Omental fat pad (tissue), 4 donors: ENCODE results near the gene MVB12B. TPM values are rescaled to one million over a fixed set of nuclear protein-coding genes. Genes with fewer than 3 reads are reported as not detected.
"Not testable (repeated sequence)": the region's sequence is repeated elsewhere in the genome, so short reads cannot be mapped to it uniquely, and the experiment has no call there.

Experiments
- ATAC-seq: fragments of 150-250 bp; one replicate; pipeline ENCODE4 v1.9.1; 2016; ENCODE audit warnings: mild to moderate bottlenecking, moderate library complexity; ENCODE audit not compliant: low FRiP score
- DNase-seq: peaks from one replicate; pipeline ENCODE4 v3.0.0-alpha.2; 2019; ENCODE audit warnings: low spot score
- CTCF ChIP-seq, 3 donors: fragments of 450-650 bp; IDR thresholded peaks; one replicate each; pipeline ENCODE4 v1.5.1; 2016 to 2017; ENCODE audit warnings: antibody characterized with exemption in 3 of 3, mild to moderate bottlenecking in 3 of 3, moderate library complexity in 2 of 3
- total RNA-seq, 4 donors: library from RNA; depleted of rRNA; stranded (reverse); fragments of >200 nt; gene quantifications; one replicate each; pipeline ENCODE4 v1.1.0, GENCODE V29; 2016

MVB12B gene
- total RNA-seq, 4 donors from 2014 or later = 5.5 to 21.4 (median 11.6) TPM

DNA sequence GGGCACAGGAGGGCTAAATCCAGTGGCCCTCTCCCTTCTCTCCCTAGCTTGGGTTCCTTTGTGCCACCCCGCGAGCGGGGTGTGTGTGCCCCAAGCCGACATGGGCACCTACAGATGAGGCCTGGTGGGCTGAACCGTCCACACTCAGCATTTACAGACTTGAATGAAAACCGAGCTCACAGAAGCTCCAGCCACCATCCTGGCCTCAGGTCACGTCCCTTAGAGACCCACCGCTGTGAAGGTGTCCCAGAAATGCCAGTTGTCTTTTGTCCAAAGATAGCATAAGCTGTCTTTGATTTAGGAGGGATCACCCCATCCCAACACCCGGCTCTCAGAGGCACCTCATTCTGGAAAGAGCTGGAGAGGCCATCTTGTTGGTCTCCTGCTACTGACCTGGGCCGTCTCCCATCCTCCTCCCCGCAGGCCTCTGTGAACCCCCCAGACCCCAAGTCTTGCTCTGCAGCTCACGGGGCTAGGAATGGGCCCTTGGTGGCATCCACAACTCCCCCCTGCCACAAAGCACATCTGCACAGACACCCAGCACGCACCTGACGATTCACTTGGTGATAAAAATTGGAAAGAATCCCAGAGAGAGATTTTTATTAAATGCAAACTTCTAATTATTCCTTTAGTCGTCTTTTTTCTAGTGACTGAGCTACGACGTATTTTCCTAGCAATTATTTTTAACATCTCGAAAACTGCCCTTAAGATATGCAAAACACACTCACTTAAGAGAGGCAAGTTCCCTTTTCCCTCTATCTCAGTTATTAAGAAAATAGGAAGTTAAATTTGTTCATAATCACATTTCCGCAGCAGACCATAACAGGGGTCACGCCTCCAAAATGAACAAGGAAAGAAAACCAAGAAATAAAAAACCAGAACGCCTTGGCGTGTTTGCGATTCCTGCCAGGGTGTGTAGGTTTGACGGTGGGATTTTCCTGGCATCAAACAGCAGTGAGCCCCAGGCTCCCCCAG is 206.6 kb downstream of the MVB12B start:
- TF ChIP-seq CTCF (IDR thresholded peaks at IDR 0.05) = no peak
- DNase-seq (no peak), ATAC-seq (no peak)

DNA sequence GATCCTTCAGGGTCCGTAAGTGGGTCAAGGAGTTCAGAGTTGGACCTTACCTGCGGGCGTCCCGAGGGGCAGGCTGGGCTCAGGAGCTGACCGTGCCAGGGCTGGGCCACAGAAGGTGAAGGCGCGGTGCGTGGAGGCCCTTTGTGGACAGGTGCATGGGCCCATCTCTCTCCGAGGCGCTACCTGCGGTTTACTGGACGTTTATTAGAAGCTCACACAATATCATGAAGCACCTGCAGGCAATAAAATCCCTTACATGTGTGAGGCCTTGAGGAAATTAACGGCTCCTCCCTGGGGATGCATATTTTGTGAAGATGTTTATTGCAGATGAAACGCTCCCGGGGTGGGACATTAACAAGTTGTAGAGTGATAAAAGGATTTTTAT is 207.3 kb downstream of the MVB12B start:
- ATAC-seq = no peak
- no peak for TF ChIP-seq CTCF (IDR thresholded peaks at IDR 0.05)
- no peak for DNase-seq

- TF ChIP-seq CTCF (IDR thresholded peaks at IDR 0.05) = no peak
- no peak for DNase-seq
These were observed 208.0 kb downstream of the MVB12B start for GRCh38 chr9:126534431-126535186.

GRCh38 chr9:126536131-126536530 is 209.5 kb downstream of the MVB12B start:
- TF ChIP-seq CTCF (IDR thresholded peaks at IDR 0.05) = no peak
- DNase-seq = no peak
- ATAC-seq = no peak

More at GRCh38 chr9:126534431-126535186, 208.0 kb downstream of the MVB12B start:
- ATAC-seq = no peak

- DNase-seq = no peak
These were observed 210.3 kb downstream of the MVB12B start for GRCh38 chr9:126536841-126537465.

GRCh38 chr9:126538550-126538949 is 211.9 kb downstream of the MVB12B start:
- DNase-seq (no peak), ATAC-seq (no peak)
- no peak for TF ChIP-seq CTCF (IDR thresholded peaks at IDR 0.05)

More at GRCh38 chr9:126536841-126537465, 210.3 kb downstream of the MVB12B start:
- no peak for TF ChIP-seq CTCF (IDR thresholded peaks at IDR 0.05)
- ATAC-seq = no peak

GRCh38 chr9:126540398-126540797 is 213.8 kb downstream of the MVB12B start:
- DNase-seq = not testable (repeated sequence)

More at GRCh38 chr9:126540398-126540797, 213.8 kb downstream of the MVB12B start:
- ATAC-seq = not testable (repeated sequence)
